ENCODE measurements around the gene EMC1.

GRCh38 chr1:19287436-19288185, 36.3 kb upstream of the EMC1 start:
- TF ChIP-seq CTCF (IDR thresholded peaks at IDR 0.05) (no peak), POLR2A (IDR thresholded peaks at IDR 0.05) (no peak)
